Osteoblast (primary cell): ENCODE results near the gene P2RY11. TPM values are rescaled to one million over a fixed set of nuclear protein-coding genes. Genes with fewer than 3 reads are reported as not detected.

Source experiments
- DNase-seq: peaks from one replicate; pipeline ENCODE4 v3.0.0; 2011; ENCODE audit warnings: low spot score, mixed read lengths; ENCODE audit not compliant: insufficient read length; ENCODE audit errors: missing footprints
- H2AFZ ChIP-seq: 2 replicates; pipeline ENCODE4 v1.6.0; 2011; ENCODE audit warnings: mild to moderate bottlenecking, low read length
- H3K27ac ChIP-seq: 2 replicates; pipeline ENCODE4 v1.5.1; 2011; ENCODE audit warnings: mild to moderate bottlenecking, low read depth, low read length, moderate library complexity
- H3K27me3 ChIP-seq: 2 replicates; pipeline ENCODE4 v1.6.0; 2012; ENCODE audit warnings: mild to moderate bottlenecking, control low read depth, inconsistent platforms, low read length, moderate library complexity; ENCODE audit not compliant: insufficient read depth
- H3K36me3 ChIP-seq: 2 replicates; pipeline ENCODE4 v1.5.1; 2011; ENCODE audit warnings: mild to moderate bottlenecking, low read length, control low read depth, moderate library complexity; ENCODE audit not compliant: insufficient read depth
- H3K4me1 ChIP-seq: 2 replicates; pipeline ENCODE4 v1.5.1; 2011; ENCODE audit warnings: mild to moderate bottlenecking, low read length, control low read depth, moderate library complexity; ENCODE audit not compliant: insufficient read depth
- H3K4me2 ChIP-seq: 2 replicates; pipeline ENCODE4 v1.6.0; 2011; ENCODE audit warnings: mild to moderate bottlenecking, low read length; ENCODE audit not compliant: insufficient read depth
- H3K4me3 ChIP-seq: fragments of 200-600 bp; sonication (generic); 3 replicates; pipeline ENCODE4 v1.5.1; 2012; ENCODE audit warnings: mild to moderate bottlenecking, low read length, inconsistent platforms; ENCODE audit not compliant: insufficient read depth
- H3K79me2 ChIP-seq: 2 replicates; pipeline ENCODE4 v1.6.0; 2012; ENCODE audit warnings: mild to moderate bottlenecking, low read length, control low read depth, inconsistent platforms; ENCODE audit not compliant: insufficient read depth
- H3K9me3 ChIP-seq: 2 replicates; pipeline ENCODE4 v1.5.1; 2011; ENCODE audit warnings: low read depth, low read length, control low read depth
- H4K20me1 ChIP-seq: 2 replicates; pipeline ENCODE4 v1.6.0; 2012; ENCODE audit warnings: mild to moderate bottlenecking, low read length, control low read depth; ENCODE audit not compliant: insufficient read depth
- total RNA-seq: library from RNA; depleted of rRNA; stranded (reverse); fragments of >200 nt; gene quantifications from 2 replicates; pipeline ENCODE4 v1.2.3, GENCODE V29; 2012
- TF ChIP-seq, protein P1 (sequence below): IDR thresholded peaks from 2 replicates; pipeline ENCODE4 v1.5.1; 2011; ENCODE audit warnings: mild to moderate bottlenecking, low read depth, low read length, moderate library complexity; ENCODE audit errors: extremely low read depth

Gene P2RY11
- total RNA-seq, 1 donor = 2.2 TPM

- Histone ChIP-seq H3K9me3 (no peaks in the 10 kb centered on the region), H2AFZ (no peak overlapping the region), H3K36me3 (peaks cover 72% of the 10 kb centered on the region), H3K79me2 (no peaks in the 10 kb centered on the region), H4K20me1 (no peaks in the 10 kb centered on the region), H3K27me3 (no peaks in the 10 kb centered on the region), H3K4me1 (peaks cover 11% of the 10 kb centered on the region), H3K27ac (no peak overlapping the region), H3K4me2 (no peak overlapping the region), H3K4me3 (no peak overlapping the region)
- TF ChIP-seq, protein P1, sequence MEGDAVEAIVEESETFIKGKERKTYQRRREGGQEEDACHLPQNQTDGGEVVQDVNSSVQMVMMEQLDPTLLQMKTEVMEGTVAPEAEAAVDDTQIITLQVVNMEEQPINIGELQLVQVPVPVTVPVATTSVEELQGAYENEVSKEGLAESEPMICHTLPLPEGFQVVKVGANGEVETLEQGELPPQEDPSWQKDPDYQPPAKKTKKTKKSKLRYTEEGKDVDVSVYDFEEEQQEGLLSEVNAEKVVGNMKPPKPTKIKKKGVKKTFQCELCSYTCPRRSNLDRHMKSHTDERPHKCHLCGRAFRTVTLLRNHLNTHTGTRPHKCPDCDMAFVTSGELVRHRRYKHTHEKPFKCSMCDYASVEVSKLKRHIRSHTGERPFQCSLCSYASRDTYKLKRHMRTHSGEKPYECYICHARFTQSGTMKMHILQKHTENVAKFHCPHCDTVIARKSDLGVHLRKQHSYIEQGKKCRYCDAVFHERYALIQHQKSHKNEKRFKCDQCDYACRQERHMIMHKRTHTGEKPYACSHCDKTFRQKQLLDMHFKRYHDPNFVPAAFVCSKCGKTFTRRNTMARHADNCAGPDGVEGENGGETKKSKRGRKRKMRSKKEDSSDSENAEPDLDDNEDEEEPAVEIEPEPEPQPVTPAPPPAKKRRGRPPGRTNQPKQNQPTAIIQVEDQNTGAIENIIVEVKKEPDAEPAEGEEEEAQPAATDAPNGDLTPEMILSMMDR = no peak
- peak; percentile 78 for DNase-seq
These were observed 24.2 kb downstream of the P2RY11 start for GRCh38 chr19:10135551-10136334.

DNA sequence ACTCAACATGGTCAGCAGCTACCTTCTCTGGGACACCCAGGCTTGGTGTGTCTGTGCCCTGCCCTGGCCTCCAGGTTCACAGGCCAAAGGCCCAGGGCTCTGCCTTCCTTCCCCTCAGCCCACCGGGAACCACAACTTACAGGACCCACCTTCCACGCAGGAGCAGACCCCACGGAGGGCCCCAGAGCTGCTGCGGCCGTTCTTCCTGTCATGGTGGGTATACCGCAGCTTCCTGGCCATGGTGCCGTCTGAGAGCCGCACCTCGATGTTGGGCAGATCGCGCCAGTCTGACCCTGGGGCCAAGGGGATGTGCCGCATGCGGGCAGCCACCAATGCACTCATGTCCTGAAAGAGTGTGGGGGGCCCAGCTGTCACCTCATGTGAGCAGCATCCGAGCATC is 25.4 kb downstream of the P2RY11 start:
- no peaks in the 10 kb centered on the region for H3K9me3 ChIP-seq
- H3K36me3 ChIP-seq = peaks cover 78% of the 10 kb centered on the region
- H3K27me3 ChIP-seq = no peaks in the 10 kb centered on the region
- peaks cover 2% of the 10 kb centered on the region for H3K4me1 ChIP-seq
- TF ChIP-seq, protein P1 = no peak
- no peaks in the 10 kb centered on the region for H4K20me1 ChIP-seq
- no peaks in the 10 kb centered on the region for H3K79me2 ChIP-seq
- no peak overlapping the region for H3K4me3 ChIP-seq
- DNase-seq = no peak
- no peak overlapping the region for H3K27ac ChIP-seq
- H2AFZ ChIP-seq = no peak overlapping the region
- H3K4me2 ChIP-seq = no peak overlapping the region

DNA sequence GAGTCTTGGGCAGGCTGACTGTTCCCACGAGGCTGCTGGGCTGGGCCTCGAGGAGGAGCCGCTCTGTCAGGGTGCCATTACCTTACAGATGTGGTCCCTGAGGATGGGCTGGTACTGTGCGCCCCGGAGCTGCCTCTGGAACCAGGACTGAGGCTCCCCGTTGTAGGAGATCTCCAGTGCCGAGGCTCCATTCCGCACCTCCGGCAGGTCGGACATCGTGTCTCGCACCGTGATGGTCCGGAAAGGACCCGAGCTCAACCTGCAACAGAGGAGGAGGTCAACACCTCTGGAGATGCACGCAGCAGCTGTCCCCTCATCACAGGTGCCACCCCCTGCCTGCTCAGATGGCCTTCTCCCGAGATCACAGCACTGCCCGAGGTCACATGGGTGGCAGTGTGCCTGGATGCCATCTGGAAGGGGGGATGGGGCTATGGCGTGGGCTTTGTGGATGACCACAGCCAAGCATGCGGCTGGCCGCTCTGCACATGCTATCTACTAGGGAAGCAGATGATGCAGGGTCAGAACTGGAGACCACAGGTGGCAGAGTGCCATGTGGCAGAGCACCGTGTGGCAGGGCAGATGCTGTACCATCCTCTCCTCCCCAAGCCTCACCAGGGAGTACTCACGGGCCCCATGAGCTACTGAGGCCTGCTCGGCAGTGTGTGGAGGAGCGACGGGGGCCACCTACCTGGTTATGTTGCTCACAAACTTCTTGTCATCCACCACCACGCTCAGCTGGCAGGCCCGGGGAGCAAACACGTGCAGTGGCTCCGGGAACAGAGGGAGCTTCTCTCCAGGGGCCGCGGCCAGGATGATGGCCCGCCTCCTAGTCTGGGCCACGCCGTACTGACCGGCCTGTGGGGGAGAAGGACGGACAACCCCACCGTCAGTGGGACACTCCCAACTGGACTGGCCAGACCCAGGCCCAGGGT is 26.5 kb downstream of the P2RY11 start:
- Histone ChIP-seq H4K20me1 (no peaks in the 10 kb centered on the region), H3K36me3 (peaks cover 83% of the 10 kb centered on the region)
- TF ChIP-seq, protein P1 = no peak

More for the DNA sequence above, 26.5 kb downstream of the P2RY11 start:
- Histone ChIP-seq H3K4me3 (no peak overlapping the region), H3K79me2 (no peaks in the 10 kb centered on the region), H3K4me1 (no peaks in the 10 kb centered on the region), H2AFZ (no peak overlapping the region), H3K27ac (no peak overlapping the region), H3K9me3 (no peaks in the 10 kb centered on the region), H3K4me2 (no peak overlapping the region), H3K27me3 (no peaks in the 10 kb centered on the region)
- DNase-seq = peak; percentile 67
